Activated gamma-delta T cell treated with anti-CD3 and anti-CD28 coated beads, Interleukin-2, amount 50 U/mL, for 16 hours (primary cell): ENCODE data around the gene ACIN1.

ENCODE experiments used
- DNase-seq: peaks from one replicate; pipeline ENCODE4 v3.0.0-alpha.2; 2020; ENCODE audit warnings: low read depth

The ACIN1 gene

DNA sequence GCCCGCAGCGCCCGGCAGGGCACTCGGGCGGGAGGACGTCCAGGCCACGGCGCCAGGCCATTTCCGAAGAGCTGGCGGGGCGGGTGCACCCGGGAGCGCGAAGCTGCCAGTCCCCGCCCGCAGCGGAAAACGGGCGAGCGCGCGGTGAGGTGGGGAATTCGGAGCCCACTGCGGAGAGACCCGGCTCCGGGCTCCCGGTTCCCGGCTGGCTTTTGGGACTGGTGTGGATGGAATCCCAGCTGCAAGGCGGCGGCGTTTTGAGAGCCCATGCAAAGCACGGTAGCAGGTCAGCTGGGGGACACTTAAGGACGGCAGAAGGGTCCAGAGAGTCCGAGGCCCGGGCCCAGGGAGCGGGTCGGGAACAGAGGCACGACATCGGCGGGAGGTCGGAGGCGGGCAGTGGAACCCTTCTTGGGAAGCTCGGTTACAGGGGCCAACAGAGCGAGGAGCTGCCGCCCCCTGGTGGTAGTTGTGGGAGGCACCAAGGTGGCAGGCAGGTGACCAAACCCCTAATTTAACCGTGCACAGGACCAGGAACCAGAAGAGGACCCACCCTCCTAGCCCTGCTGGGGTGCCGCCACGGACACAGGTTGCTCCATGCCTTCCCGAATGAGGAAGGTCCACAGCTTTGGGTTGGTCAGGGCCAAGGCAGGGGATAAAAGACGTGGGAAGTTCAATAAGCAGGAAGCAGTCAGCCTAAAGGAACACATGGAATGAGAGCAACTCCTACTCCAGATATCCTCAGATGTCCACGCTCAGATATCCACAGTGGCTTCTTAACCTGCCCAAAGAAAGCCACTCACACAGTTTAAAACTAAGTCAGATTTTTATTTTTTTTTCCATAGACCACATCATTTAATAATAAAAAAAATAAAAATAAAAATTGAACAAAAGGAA is 36.9 kb downstream of the ACIN1 start:
- peak; percentile 82 for DNase-seq

DNA sequence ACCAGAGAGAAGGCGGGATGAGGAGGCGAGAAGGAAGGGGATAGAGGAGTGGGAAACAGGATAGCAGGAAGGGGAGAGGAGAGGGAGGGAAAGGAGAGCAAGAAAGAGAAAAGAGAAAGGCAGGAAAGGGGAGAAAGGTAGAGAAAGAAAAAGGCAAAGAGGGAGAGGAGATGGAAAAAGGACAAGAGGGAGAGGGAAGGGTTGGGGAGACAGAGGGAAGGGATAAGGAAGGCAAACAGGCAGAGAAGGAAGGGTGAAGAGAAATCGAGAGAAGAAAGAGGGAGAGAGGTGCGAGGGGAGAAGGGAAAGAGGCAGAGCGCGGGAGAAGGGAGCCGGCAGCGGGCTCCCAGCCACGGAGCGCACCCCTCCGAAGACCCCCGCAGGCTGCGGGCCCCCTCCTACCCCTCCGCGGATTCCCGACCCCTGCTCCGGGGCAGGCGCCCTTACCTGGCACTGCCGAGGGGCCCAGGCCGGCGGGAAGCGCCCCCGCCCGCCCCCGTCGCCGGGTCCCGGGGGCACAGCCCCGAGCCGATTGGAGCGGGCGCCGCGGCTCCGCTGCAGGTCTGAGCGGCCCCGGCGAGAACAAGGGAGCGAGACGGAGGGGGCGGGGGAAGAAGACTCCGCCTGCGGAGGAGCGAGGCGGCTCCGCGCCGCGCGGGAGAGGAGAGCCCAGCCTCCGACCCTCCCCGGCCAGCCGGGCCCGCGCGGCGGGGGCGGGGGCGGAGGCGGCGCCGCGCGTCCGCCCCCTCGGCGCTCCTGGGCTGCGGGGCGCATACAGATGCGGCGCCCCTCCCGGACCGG is 37.8 kb downstream of the ACIN1 start, which contains the start of gene CDH24:
Gene CDH24 (minus strand): TSS at position 565 of the 801 bp plus-strand sequence. CDS start 1,787 bp downstream, outside the sequence.
- peak; percentile 45 for DNase-seq

DNA sequence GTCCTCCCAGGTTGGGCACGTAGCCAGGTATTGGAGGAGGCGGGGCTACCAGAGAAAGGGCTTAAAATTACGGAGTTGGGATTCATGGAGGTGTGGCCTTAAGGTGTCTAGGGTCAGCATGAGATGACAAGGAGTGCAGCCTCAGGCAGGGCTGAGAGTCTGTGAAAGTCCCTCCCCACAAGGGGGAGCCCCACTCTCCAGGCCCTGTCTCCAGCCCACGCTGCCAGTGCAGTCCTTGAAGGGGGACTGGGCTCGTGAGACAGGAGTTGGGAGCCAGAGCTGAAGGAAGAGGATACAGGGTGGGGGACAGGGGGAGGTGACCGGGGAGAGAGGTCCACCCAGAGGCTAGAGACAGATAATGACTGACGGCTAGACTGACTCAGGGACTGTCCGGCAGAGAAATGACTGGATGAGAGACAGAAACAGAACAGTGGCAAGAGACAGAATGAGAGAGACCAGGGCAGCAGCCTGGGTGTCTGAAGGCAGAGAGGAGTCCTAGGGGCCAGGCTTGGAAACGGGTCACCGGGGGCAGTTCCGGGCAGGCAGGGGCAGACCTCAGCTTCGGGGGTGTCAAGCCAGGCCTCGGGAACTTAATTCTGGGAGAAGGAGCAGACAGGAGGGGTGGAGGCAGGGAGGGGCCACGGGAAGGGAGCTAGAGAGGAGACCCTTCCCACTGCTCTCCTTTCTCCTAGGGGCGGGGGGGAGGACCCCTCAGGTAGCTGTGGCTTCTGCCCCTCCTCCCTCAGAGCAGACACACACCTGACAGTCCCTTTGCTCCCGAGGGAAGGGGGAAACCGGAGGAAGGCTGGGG is 38.6 kb downstream of the ACIN1 start:
- DNase-seq, result peak; percentile 52

DNA sequence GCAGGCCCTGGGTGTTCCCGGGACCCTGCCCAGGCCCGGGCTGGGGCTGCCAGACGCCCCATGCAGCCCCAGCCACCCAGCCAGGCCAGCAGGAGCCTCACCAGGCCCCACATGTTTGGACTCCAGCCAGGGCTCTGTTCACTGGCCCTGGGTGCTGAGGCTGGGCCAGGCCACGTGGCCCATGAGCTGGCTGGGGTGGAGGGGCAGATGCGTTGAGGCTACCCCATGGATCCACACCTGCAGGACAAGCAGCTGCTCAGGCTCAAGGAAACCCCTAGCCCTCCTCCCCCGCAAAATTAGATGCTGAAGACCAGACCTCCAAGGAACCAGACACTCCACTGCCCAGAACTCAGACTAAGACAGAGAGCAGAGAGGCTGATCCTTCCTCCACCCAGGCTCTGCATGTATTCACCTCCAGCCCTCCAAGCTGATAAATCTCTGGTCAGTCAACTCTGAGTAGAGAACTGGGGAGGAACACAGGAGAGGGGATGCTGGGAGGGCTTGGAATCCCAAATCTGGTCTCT is 39.3 kb downstream of the ACIN1 start:
- DNase-seq, result no peak

DNA sequence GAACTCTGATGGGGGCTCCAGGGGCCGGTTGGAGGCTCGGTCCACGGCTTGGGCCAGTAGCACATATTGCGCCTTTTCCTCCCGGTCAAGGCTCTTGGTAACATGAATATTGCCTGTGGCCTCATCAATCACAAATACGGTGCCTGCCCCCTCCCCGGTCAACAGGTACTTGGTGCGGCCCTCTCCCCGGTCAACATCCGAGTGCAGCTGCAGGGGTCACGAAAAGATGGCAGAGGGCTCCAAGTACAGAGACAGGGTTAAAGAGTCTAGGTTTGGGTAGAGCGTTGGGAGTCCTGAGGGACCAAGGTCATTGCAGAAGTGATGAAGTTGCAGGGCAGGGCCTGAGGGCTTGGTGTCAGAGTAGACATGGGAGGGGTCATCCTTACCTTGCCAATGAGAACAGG is 39.8 kb downstream of the ACIN1 start:
- no peak for DNase-seq

DNA sequence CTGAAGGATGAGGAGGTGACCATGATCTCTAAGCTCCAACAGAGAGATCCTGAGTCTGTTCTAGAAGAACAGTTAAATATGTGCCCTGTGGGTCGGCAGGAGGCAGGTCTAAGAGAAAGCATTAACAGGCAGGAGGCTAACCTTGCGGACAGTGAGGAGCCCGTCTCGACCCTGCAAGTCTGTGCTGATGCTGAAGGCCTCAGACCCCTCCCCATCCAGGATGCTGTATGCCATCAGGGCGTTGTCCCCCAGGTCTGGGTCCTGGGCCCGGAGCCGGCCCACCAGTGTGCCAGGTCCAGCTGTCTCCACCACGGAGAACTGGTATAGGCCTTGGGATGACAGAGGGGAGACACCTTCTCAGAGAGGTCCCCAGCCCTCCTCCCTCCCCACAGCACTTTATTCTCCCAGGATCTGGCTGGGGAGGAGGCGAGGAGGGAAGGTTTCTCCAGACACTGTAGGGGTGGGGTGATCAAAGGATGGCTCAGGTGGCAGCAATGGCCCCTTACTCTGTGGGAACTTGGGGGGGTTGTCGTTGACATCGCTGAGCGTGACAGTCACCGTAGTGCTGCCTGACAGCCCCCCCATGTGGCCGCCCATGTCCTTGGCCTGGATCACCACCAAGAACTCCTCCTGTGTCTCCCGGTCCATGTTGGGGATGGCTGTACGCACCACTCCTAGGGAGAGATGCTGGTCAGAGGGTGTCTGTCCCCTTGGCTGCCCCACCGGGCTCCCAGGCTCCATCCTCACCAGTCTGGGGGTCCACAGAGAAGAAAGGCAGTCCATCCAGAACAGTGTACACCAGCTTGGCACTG is 40.7 kb downstream of the ACIN1 start:
- no peak for DNase-seq

DNA sequence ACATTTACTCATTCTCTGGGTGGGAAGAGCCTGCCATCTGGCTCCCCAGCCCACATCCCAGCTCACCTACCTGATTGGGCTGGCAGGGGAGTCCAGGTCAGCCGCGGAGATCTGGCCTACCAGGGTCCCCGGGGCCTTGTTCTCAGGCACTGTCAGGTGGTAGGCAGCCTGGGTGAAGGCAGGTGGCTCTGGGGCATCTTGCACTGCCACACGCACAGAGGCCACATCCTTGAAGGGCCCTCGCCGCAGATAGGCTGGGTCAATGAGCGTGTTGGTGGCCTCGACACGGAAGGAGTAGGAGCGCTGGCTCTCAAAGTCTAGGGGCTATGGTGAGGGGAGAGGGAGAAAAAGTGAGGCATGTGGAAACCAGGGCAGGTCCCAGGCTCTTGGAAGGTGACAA is 41.5 kb downstream of the ACIN1 start:
- no peak for DNase-seq

DNA sequence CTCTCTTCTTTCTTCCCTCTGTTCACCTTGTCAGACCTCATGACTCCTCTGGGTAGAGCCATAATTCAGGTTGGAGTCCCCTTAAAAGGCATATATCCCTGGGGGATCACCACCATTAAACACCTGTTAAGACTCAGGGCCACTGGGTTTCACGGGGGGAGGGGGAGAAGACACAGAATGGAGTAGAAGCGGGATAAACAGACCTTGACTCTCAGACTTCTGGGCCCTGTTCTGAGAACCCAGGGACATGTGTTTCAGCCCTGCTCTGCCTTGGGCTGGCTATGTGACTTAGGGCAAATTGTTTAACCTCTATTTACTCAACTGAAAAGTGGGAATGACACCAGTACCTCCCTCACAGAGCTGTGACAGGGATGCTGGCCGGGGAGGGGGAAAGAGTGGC is 42.3 kb downstream of the ACIN1 start:
- DNase-seq, result no peak

DNA sequence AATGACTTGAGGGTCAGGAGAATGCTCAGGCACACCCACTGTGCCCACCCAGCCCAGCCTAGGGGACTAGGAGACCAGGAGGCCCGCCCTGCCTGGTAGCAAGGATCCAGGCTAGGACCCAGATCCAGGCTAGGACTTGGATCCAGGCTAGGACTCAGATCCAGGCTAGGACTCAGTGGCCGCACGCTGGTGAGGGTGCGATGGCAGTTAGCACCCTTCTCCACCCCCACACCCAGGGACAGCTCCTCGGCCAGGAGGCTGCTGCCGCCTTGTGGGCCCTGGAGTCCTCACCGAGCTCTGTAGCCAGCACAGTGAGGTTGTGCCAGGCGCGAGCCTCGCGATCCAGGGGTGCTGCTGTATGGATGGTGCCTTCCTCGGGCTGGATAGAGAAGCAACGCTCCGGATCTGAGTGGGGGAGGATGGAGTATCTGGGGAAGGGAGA is 42.7 kb downstream of the ACIN1 start:
- DNase-seq, result no peak

DNA sequence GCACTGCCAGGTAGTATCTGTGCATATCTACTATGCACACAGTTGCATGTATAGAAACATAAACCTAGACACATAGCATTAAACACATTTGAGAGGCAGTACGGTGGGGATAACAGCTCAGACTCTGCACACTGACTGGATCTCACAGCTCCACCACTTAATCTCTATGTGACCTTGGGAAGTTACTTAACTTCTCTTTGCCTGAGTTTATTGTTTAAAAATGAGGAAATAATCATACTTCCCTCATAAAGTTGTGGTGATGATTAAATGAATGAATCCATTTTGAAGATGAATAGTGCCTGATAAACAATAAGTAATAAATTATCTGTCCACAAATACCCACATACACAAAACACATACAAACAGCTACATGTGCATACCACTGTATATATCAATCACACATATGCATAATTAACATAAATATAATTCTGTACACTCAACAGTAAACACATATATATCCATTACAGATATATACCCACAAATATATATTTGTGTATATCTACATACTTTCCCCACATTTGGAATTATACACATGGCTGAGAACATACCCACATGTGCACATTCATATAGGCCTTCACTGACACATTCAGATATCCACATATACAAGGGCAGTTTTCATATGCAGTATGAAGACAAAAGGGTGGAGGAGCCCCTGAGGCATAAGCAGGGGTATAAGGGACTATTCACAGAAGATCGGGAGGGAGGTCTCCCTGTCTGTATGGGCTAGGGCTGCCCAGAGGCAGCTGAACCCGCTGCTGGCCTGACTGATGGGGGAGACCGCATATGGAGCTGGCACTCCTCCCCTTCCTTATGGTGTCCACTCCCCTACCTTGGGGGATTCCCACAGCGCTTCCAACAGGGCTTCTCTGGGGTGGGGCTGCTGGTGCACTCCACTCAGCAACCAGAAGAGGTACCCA is 43.5 kb downstream of the ACIN1 start:
- DNase-seq, result no peak

DNA sequence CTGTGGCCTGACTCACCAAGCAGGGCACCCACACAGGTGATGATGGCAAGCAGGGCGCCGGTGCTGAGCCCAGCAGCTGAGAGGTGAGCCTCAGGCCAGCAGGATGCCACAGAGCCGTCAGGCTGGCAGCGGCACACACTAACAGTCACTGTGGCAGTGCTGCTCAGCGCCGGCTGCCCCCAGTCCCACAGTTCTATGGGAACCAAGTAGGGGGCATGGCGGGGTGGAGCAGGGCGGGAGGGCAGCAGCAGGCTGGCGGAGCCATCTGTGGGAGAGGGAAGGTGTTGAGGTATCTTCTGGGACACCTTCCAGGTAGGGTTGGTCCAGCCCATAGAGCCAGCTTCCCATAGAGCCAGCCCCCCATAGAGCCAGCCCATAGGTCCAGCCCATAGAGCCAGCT is 45.9 kb downstream of the ACIN1 start:
- DNase-seq, result no peak

DNA sequence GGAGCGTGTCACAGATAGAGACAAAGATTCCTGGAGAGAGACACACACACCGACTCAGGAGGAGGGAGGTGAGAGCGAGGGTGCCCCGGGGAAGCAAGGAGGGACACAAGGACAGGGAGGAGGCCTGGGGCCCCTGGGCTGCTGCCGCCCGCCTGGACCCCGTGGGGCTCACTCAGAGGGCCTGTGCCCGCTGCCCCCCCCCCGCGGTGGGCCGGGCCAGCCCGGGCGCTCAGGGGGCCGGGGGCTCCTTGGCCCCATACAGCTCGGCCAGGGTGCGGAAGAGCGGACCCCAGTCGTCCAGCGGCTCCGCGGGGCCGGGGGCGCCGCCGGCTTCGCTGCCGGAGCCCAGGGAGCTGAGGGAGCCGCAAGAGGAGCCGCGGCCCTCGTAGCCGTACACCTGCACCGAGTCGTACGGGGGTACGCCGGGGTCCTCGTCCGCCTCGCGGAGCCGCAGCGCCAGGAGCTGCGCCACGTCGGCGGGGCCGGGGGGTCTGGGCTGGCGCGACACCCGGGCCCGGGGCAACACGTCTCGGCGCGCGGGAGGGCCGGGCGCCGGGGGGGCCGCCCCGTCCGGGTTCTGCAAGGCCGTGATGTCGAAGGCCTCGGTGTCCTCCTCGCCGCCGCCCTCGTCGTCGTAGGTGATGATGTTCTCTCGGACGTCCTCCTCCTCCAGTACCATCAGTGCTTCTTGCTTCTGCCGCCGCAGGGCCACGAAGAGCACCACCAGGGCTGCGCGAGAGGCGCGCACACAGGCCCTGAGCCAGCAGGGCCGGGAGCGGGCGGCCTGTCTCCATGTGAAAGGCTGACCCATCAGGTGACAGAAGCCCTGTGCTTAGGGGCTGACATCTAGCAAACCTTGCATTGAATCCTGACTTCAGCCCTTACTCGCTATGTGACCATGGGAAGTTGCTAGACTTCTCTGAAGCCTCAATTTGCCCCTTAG is 46.9 kb downstream of the ACIN1 start:
- no peak for DNase-seq

DNA sequence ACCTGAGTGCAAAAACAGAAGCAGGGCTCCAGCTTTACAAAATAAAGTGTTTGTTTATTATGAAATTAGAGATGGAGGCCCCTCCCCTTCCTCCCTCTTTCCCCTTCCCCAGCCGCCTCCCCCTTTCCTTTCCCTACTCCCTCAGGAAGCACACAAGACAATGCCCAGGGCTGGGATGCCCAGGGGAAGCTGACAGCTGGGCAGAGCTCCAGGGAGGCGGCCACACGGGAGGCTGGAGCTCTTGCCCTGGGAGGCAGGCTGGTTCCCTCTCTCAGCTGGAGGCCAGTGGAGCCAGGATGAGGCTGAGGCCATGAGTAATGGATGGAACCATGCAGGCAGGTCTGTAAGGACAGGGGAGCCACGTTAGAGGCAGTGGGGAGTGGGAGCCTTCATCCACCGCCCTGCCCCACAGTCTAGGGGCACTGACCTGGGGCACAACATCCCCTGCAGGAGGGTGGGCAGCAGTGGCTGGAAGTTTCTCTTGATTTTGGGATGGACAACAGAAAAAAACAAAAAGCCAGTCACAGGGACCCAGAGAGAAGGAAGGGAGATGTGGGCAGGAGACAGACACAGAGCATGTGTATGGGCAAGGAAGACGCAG is 47.8 kb downstream of the ACIN1 start:
- DNase-seq, result no peak

DNA sequence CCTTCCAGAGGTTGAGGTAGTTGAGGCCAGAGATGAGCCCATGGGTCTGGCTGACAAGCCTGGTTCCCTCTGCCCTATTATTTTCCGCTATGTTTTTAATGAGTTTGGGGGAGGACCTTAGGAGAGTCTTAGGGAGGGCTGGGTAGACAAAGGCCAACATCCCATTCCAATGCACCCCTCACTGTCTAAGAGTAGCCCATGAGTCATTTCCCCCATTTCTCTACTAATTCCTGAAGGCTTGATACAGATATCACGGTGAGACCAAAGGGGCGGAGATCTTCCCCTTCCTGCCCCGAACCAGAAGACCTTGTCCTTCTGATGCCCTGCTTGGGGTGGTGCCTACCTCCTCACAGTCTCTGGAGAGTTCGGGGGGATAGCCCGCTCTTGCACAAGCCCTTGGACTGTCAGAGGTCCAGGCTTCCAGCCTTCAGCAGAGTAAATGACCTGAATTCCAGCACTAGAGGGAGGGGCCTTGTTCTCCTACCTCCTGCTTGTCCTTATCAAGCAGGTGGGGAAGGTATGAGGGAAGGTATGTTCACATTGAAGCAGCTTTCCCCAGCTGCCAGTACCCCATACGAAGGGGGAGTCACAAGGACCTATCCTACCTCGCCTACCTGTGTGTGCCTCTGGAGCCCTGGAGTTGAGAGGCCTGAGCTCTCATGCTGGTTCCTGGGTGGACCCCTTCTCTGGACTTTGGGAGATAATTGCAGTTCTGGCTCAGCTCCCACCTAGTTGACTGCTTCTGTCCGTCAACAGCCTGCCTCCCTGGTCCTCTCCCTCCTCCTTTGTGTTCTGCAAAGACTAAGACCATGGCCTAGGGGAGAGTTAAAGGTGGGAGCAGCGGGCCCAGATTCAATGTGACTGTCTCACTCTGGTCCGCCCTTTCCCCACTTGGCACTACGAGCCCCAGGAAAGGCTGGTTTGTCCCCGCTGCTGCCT is 49.2 kb downstream of the ACIN1 start:
- DNase-seq, result no peak

DNA sequence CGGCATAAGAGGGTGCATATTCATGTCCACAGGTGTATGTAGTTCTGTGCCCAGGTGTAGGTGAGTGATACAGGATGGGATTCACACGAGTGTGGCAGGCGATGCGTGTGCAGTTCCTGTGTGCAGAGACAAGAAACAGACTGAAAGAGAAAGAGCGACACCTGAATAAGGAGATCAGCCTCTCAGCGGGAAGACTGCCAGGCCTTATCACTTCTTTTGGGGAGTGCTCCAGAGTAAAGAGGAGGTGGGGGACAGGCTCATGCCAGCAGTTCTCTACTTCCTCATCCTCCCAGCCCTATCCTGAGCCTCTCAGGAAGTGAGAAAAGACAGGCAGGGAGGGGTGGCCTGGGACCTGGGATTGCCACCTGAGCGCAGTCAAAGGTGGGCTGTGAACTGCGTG is 50.1 kb downstream of the ACIN1 start:
- DNase-seq, result no peak

DNA sequence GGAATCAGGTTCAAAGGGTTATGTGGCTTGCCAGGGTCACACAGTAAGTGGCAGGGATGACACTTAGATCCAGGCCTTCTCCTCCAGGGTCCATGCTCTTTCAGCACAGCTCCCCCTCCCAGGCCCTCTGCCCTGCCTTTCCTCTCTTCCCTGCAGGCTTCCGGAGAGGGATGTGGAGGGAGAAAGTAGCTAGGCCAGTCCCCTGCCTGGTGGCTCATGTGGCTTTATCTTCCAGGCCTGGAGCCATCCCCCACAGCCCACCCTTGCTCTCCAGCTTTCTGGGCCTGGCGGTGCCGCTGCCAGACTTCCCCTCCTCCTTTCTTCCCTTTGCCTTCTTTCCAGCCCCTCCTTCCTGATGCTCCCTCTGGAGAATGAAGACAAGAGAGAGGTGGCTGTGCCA is 51.2 kb downstream of the ACIN1 start:
- DNase-seq, result no peak

DNA sequence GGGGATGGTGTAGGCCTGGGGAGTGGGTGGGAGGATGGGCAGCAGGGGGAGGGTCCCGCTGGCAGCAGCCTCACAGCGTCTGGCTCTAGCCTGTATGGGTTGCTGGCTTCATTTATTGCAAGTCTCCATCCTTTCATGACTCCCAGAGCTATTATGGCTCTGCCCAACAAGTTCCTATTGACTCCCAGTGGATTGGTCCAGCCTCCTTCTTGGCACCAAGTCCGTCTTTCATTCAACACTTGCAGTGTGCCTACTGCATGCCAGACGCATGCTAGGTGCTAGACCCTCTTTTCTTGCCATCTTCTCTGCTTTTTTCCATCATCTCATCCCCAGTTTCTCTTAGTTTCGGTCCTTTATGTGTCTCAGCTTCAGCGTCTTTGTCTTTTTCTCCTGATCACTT is 51.8 kb downstream of the ACIN1 start:
- DNase-seq, result no peak
